Measurements from ENCODE around the gene EML6.

DNA sequence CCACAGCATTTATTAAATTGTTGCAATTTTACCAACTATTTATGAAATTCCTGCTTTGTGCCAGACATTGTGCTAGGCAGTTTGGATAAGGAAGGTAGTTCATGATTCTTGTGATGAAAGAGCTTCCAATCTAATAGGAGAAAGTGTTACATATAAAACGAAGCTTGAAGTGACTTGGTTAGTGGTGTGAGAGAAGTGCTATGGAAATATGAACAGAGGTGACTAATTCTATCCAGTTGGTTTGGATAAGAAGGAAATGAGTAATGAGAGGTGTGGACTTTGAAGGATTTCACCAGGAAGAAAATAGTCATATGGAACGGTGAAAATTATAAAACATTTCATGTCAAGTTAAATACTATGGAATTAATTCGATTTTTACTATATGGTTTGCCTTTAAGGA, 48.6 kb downstream of the EML6 start:
- TF ChIP-seq, protein P1, sequence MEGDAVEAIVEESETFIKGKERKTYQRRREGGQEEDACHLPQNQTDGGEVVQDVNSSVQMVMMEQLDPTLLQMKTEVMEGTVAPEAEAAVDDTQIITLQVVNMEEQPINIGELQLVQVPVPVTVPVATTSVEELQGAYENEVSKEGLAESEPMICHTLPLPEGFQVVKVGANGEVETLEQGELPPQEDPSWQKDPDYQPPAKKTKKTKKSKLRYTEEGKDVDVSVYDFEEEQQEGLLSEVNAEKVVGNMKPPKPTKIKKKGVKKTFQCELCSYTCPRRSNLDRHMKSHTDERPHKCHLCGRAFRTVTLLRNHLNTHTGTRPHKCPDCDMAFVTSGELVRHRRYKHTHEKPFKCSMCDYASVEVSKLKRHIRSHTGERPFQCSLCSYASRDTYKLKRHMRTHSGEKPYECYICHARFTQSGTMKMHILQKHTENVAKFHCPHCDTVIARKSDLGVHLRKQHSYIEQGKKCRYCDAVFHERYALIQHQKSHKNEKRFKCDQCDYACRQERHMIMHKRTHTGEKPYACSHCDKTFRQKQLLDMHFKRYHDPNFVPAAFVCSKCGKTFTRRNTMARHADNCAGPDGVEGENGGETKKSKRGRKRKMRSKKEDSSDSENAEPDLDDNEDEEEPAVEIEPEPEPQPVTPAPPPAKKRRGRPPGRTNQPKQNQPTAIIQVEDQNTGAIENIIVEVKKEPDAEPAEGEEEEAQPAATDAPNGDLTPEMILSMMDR (IDR thresholded peaks at IDR 0.05), result no peak
- TF ChIP-seq EZH2 (IDR thresholded peaks at IDR 0.05), result no peak
- no peak for TF ChIP-seq EZH2phosphoT487 (IDR thresholded peaks at IDR 0.05)
